HPDE6-E6E7 (cell line): Measurements from ENCODE around the gene DTNBP1.

Experiments used
- DNase-seq: peaks from one replicate; pipeline ENCODE4 v3.0.0; 2011; ENCODE audit warnings: missing footprints; ENCODE audit errors: extremely low spot score

The DTNBP1 gene

DNA sequence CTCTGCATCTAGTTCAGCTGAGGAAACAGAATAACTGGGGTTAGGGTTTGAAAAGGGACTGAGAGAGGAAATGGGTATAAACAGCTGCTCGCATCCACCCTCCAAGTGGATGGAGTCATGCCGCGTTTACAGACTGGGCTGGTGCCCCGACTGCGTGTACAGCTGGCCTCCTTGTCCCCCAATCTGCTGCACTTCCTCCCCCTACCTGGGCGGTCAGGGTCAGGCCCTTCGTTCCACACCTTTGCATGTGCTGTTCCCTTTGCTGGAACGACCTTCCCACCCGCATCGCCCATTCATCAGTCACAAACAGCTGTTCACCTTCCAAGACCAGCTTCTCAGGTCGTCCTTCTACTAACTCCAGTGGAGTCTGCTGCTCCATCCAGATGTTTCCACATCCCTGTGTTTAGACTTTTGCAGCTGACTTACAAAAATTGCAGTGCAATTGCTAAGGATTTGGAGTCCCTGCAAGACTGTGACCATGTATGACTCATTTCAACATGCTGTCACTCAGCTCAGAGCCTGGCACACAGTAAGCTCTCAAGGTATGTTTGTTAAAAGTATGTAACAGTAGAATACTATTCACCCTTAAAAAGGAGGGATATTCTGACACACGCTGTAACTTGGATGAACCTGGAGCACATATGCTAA is 129.3 kb downstream of the DTNBP1 start:
- no peak for DNase-seq

DNA sequence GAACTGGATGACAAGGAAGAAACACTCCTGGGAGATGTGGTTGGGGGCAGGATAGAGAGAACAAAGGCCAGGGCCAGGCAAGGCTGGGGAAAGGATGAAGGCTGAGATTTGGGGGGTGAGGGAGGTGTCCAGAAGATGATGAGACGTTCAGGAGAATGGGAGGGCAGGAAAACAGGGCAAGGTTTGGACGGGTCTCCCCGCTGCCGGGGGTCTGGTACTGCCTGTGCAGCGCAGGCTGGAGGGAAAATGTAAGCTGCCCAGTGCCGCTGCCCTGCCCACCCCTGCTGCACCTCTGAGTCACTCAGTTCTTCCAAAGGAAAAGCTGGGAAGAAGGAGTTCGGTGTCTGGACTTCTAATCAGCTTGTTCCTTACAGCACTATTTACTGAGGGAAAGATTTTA is 130.9 kb downstream of the DTNBP1 start:
- no peak for DNase-seq

DNA sequence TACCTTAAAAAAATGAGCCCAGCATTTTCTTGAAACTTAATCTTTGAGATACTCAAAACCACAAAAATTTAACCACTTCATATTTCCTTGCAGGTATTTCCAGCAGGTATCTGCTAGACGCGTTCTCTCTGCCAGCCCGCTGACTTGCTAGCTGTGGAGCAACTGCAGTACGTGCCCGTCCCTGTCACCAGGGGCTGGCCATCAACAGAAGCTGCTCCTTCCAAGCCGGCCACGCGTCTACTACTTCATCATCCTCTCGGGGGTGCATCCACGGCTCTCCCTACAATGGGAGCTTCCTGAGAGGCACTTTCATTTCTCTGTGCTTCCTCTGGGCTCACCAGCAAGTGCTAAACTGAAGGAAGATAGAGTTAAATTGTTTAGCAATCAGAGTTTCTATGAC is 132.4 kb downstream of the DTNBP1 start:
- DNase-seq = no peak

DNA sequence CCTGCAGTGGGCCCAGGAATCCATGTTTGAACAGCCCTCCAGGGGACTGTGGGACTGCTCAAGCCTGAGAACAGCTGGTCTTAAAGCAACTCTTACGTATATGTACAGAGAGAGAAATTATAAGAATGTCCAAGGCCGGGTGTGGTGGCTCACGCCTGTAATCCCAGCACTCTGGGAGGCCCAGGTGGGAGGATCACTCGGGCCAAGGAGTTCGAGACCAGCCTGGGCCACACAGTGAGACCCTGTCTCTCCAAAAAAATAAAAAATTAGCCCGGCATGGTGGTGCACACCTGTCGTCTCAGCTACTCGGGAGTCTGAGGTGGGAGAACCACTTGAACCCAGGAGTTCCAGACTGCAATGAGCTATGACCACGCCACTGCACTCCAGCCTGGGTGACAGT is 134.0 kb downstream of the DTNBP1 start:
- no peak for DNase-seq

DNA sequence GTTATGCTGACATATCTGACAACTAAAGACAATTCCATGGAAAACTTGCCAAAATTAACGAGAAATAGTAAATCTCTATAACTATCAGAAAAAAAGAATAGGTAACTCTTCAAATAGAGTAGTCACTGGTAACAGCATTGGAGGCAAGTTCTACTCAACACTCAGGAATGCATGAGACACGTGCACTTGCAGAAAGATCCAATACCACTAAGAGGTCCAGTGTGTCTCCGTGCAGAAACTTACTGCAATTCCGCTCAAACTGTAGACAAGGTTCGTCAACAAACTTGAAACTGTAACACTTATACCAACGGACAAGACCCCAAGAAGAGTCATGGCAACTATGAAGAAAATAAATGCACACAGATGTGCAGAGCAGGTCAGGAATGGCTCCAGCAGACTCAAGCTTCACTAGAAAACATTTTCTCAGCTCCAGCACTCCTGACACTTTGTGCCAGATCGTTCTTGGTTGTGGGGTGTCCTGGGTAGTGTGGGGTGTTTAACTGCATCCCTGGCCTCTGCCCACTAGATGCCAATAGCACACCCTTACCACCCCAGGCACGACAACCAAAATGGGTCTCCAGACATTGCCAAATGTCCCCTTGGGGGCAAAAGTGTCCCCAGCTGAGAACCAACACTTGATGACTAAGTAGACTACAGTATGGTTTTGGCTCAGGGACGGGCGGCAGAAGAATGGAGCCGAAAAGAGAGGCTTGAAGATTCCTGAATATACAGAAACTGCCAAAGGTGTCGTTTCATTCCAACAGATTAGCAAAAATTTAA is 134.8 kb downstream of the DTNBP1 start:
- DNase-seq = no peak

DNA sequence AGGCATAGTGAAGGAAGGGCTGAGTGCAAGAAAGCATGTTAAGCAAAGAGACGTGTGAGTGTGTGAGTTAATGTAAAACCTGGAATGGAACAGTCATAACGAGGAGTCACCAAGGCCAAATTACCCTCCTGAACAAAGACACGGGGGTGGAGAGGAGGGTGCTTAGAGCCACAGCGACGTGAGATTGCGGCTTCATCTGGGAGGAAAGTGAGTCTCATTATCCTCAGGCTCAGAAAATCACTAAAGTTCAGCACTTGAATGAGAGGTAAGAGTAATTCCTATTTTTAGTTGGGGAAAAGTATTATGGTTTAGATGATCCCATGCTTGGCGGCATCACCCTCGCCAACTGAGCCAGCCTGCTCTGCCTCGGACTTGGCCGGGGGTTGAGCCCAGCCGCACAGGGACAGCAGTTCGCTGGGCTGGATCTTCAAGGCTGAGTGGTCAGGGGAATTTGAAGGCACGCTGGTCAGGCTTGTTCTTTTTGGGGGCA is 136.6 kb downstream of the DTNBP1 start:
- no peak for DNase-seq

DNA sequence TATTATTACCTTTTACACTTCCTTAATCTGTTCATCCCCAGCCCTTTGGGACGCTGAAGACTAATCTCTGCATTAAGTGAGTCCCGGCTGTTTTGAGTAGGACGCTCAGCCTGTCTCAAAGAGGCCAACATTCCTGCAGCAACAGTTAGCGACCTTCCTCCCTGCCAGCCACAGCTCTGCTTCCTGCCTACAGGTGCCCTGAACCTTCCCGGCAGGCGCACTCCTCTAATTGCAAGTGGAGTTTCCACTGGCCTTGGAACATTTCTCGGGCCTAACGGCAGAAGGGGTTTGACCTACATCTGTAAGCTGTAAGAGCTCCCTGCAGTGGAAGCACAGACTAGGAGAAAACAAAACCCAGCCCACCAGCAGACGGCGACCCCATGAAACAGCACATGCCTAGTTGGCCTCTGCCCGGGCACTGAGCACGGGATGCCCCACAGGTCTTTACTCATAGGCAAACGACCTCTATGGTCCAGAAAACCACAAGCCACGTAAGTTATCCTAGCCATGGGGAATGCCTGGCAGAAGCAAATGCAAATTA is 137.9 kb downstream of the DTNBP1 start:
- no peak for DNase-seq

DNA sequence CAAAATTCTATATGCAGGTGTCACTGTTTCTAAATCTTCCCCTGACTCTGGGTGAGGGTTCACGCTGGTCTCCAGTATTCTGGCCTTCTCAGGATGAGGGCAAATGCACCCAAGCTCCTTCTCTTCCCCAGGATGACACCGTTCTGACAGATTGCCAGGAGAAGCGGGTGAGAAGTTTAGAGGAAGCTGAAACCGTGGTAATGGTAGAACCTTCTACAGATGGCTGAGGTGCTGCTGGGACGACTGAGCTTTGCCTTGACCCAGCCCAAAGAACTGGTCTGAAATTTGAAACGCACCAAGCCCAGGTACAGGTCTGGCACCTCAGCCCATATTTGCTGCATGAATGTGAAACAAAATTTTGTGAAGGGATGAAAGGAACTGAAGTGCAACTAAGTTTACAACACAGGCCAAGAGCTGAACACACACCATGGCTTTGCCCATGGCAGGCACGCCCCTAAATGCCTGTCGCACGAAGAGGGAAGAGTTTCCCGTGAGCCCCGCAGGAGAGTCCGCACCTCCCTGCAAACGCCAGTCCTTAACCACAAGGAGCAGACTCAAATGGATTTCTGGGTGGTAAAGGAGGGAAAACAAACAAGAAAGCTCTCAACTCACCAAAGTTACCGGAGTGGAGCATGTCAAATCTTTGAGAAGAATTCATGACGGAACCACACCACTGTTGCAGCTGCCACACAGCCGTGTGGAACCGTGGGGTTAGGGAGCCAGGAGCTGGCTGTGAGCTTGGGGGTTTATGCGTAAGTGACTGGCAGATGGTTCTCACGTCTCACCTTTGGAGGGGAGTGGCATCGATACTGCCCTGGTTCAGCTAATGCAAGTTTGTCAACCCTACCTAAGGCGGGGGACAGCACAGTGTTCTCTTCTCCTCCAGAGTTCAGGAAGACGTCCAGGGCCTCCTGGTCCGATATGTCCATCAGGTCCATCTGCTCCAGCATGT is 138.9 kb downstream of the DTNBP1 start:
- DNase-seq = no peak

DNA sequence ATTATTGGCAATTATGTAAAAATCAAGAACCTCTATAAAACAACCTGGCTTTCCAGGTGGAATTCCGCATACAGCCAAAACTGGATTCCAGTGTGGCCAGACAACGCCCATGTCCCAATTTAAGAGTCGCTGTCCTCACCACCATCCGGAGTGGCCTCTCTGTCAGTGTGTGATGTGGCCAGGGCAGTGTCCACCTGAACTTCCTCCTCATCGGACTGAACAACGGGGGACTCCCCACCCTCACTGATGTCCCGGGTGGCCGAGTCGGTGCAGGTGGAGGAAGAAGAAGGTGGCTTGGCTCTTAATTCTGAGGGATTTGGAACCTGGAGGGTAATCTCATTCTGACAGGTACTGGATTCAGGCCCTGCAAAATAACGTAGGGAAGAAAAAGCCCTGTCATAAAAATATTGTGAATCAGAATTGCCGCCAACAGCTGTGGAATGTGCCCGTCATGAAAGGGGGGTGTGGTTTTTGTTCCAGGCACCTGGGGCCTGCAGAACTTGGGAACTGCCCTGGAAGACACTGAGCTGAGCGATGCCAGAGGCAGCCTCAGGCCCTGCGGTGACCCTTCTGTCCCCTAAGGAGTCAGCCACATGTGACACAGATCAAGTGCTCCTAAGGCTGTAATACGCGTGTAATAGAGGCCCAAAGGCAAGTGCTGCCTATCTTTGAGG is 139.8 kb downstream of the DTNBP1 start:
- DNase-seq = no peak

DNA sequence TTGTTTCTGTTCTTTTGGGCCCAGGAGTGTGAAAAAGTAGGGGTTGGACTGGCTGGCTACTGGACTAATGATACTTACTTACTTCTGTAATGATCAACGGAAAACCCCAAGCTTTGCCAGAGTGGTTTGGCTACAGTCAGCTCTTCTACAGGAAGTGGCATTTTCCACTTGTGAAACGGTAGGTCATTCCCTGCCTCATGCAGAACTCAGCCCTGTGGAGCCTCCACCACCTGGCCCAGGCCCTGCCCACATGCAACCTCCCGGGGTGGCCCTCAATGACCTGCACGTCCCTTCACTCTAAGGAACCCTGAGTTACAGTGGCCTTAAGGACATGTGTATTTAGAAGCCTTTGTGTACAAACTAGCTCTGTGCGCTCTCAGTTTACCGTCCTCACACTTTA is 140.4 kb downstream of the DTNBP1 start:
- no peak for DNase-seq

DNA sequence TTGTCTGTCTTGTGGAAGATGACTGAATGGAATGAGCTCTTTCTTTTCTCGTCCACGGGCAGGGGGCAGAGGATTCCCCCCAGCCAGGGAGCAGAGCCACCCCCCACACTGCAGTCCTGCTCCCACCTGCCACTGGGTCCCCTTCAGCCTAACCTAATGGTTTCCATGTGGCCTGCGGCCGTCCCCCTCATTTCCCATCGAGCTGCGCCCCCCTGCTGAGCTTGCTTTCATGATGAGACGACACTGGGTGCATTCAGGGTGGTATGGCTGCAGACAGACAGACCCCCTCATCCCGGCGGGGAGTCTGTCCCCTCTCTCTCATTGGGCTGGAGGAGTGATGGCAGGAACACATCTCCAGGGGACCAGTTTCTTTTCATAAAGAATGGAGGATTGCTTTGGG is 140.8 kb downstream of the DTNBP1 start:
- DNase-seq = no peak

DNA sequence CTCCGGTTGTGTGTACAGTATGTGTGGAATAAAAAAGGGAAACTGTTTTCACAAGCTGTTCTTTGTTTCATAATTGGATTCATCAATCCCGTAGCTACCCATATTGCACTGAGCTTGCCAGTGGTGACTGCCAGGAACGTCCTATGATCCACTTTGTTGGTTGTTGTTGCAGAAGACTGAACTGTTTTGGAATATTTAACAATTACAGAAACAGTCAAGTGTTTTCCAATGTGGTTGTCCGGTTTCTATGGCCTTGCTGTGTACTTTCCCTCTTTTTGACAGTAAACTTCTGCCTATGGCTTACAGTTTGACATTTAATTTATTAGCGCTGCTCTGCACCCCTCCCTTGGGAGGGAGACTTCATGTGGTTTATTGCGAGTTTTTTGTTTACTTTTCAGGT is 141.2 kb downstream of the DTNBP1 start:
- DNase-seq = no peak

DNA sequence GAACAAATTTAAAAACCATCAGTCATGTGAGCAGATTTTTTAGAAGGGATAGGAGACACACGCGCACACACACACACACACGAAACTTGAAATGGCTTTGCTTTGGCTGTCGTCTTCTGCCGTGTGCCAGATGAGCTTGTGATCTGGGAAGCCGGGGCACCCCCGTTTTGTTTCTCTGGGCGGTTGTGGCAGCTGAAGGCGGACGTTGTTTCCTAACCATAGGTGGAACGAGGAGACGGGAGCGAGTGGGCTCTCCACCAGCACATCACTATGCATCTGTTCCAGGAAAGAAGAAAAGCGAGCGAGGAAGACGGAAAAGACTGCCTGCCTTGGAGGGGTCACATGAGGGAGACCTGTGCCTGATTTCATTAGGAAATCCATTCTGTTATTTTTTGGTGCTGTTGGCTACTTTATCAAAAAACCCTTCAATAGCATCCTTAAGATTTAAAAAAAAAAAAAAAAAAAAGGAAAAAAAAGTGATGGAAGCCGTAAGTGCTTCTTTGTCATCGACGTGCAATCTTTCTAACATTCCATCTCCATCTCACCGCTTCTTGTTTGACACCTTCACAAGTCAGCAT is 142.1 kb downstream of the DTNBP1 start:
- DNase-seq = no peak

DNA sequence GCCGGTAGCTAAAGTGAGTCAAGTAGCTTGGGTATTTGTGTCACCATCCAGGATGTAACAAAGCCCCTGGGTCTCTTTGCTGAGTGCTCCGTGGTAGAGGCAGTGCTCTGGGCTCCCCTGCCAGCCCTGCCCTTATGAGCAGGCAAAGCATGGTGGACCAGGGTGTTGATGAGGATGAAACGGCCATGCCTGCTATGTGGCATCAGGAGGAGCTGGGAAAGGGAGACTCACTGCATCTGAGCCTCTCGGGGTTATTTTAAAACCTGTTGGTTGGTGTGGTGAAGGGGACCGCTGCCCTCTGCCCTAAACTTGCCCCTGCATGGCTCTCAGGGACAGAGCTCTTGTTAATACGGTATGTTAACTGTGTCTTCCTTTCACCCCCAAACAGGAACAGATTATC is 143.1 kb downstream of the DTNBP1 start:
- DNase-seq = no peak

DNA sequence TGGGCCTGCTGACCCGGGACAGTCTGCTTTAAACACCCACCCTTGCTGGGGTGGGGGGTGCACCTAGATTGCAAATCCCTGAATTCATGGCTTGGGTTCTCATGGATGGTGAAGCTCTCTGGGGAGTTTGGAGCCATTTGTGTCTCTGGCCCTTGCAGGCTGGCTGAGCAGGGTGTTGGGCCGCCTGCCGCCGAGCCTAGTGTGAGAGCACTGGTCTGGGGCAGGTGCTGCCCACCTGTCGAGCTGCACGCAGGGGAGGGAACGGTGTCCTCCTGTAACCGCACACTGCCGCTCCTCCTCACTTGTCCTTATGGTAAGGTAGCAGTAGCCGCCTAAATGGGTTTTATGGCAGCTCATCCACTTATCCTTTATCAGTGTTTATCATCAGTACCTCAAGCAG is 143.9 kb downstream of the DTNBP1 start:
- DNase-seq = no peak

DNA sequence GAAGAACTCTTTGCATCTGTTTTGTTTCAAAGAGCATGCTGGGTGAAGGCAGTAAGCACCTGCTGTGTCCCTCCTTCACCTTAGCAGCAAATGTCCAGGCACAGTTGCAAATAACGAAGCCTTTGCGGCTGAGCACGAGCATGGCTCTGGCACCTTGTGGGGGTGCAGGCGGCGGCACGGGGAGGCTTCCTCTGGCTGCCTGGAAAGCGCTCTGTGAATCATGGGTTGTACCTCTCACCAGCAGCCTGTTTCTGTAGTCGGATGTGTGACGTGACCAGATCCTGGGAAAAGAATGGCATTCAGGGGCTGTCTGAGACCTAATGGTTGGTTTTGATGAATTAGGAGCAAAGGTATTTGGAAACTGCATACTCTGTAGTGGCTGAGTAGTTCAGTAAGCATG is 144.8 kb downstream of the DTNBP1 start:
- DNase-seq = no peak

DNA sequence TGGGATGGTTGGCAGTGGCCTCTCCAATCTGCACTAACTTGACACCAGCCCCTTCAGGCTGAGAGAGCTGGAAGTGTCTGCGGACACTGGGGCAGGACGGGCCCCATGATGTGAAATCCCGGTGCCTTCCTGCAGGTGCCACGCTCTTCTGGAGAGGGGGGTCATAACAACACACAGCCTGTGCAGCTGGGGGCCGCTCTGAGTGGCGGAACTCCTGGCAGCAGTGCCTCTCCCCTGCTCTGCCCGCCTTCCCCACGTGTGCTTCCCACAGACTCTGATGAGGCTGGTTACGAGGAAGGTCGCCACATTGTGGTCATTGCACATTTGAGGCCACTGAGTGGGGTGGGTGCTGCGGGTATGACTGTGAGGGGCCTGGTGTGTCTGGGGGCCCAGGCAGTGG is 145.2 kb downstream of the DTNBP1 start:
- no peak for DNase-seq

DNA sequence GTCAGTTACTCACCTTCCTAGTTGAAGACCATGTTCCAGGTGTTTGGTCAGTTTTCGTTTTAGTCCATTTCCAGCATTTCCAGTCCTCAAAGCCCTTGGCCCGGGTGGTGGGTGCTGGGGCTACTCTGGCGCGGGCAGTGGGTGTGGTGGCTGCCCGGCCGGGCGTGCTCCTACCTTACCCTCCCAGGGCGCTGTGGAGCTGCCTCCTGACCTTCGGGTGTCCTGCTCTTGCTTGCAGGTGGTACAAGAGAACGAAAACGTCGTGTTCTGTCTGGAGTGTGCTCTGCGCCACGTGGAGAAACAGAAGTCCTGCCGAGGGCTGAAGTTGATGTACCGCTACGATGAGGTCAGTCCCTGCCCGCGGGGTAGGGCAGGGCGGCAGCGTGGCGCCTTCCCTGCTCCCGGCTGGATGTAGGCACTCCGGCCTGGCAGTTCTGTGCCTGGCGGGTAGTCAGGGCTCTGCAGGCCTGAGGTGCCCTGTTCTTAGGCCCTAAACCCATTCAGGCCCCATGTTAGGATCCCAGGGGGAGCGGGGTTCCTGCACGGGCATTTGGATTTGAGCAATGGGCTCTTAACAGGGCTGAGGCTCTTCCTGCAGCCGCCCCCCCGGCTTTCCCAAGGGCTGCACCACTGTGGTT is 145.8 kb downstream of the DTNBP1 start:
- DNase-seq = no peak

DNA sequence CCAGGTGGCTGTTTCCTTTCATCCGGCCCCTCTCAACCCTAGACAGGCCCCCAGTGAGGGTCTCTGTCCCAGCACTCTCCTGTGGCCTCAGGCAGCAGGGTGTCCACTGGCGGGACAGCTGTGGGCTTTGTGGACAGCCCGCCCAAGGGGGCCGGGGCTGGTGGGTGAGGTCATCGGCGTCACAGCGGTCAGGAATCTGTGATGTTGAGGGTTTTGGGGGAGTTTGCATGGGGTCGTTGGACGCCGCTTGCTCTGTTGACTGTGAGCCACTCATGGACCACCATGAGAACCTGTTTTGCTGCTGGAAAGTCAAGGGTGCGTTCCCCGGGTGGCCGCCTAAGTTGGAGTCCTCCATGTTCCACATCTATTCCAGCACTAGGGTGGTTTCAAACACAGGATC is 146.4 kb downstream of the DTNBP1 start:
- DNase-seq = no peak

DNA sequence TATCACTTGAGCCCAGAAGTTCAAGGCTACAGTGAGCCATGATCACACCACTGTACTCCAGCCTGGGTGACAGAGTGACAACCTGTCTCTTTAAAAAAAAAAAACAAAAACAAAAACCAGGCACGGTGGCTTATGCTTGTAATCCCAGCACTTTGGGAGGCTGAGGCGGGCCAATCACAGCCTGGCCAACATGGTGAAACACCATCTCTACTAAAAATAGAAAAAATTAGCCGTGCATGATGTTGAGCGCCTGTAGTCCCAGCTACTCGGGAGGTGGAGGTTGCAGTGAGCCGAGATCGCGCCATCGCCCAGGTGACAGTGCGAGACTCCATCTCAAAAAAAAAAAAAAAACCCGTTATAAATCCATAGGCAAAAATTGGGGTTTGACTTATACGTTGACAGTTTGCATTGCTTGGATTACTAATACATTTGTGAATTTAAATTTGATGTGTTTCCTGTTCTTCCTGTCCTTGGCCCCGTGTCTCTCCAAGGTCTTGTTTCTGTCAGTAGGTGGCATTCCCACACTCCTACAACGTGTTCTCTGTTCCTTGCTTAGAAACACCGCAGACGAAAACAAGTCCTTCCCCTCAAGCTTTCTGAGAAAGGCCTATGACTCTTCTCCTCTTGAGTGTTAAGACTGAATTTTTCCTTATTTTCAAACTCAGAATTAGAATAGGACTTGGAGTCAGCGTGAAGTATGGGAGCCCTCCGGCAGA is 147.0 kb downstream of the DTNBP1 start:
- DNase-seq = no peak
